Esophagus (tissue), 2 donors: ENCODE data around the gene AKT3. TPM values are rescaled to one million over a fixed set of nuclear protein-coding genes. Genes with fewer than 3 reads are reported as not detected.

Source experiments
- H3K27ac ChIP-seq, 2 donors: one replicate each; pipeline ENCODE4 v1.5.1; 2013; ENCODE audit warnings: low read depth in 2 of 2, mild to moderate bottlenecking in 2 of 2, inconsistent platforms in 1 of 2, low read length in 1 of 2, moderate library complexity in 1 of 2
- H3K27me3 ChIP-seq, 2 donors: one replicate each; pipeline ENCODE4 v1.6.1; 2013; ENCODE audit warnings: low read length in 2 of 2, control low read depth in 1 of 2, mild to moderate bottlenecking in 1 of 2; ENCODE audit not compliant: insufficient read depth in 2 of 2, control insufficient read depth in 1 of 2
- H3K36me3 ChIP-seq, 2 donors: one replicate each; pipeline ENCODE4 v1.6.1; 2013; ENCODE audit warnings: low read length in 1 of 2; ENCODE audit not compliant: control insufficient read depth in 2 of 2, insufficient read depth in 2 of 2
- H3K4me1 ChIP-seq, 2 donors: one replicate each; pipeline ENCODE4 v1.6.1; 2013; ENCODE audit warnings: low read length in 1 of 2; ENCODE audit not compliant: control insufficient read depth in 2 of 2, insufficient read depth in 2 of 2
- H3K4me3 ChIP-seq, 2 donors: one replicate each; pipeline ENCODE4 v1.5.1; 2013; ENCODE audit warnings: low read length in 2 of 2, mild to moderate bottlenecking in 2 of 2, low read depth in 1 of 2, moderate library complexity in 1 of 2
- H3K9me3 ChIP-seq, 2 donors: one replicate each; pipeline ENCODE4 v1.6.1; 2013; ENCODE audit warnings: mild to moderate bottlenecking in 2 of 2, low read depth in 1 of 2, low read length in 1 of 2, moderate library complexity in 1 of 2; ENCODE audit not compliant: control insufficient read depth in 2 of 2, insufficient read depth in 1 of 2
- WGBS, 2 donors: extraction: QIAGEN DNeasy Blood & Tissue Kit; methylation state at CpG; one replicate each; pipeline ENCODE4 v1.1.7; 2013; 5-methylcytosine and 5-hydroxymethylcytosine counted together
- polyA plus RNA-seq, 2 donors: library from polyadenylated mRNA; stranded (reverse); fragments of 200-250 nt; gene quantifications; one replicate each; pipeline ENCODE4 v1.2.3, GENCODE V29; 2013
- donor health status: healthy with polysubstance abuse.
- donor health status: Bipolar disorder and iron deficiency.

Gene AKT3
- polyA plus RNA-seq, 2 donors: 2.1 to 4.4 TPM

DNA sequence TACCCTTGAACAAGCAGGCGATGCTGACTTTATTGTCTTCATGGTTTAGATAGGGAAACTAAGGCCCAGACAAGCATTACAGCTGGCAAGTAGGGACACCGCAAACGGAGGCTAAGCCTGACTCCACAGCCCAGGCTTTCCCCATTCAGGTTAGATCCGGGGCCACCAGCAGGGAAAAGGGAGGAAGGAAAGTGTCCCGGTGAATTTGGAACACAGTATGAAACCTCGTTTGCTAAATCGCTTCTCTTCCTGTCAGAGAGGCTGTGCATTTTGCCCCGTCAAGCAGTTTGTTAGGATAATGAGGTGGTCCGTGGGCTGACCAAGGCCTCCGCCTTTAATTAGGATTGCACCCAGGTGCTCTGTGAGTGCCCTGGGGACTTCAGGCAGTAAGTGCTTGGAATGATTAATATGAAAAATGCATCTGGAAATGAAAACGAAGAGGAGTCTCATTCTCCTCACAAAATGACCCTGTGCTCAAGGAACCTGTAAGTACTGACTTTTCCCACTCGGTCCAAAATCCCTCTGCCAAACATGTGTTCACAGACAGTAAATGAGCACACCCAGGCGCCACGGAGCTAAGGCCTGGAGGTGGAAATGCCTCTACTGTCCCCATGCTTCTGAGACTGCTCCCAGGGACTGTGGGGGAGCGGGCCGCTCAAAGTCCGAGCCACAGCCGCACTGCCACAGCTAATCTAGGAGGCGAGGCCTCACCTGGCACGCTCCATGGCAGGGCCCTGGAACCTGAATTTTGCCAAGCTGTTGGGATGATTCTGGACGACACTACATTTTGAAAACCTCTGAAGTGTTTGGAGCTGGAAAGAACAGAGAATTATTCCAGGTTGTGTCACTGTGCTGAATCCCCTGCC, 360.1 kb downstream of the AKT3 start:
- WGBS, 2 donors: 84 to 89% methylated on average over 21 of the region's 21 CpGs
- Histone ChIP-seq H3K36me3 (peaks cover 0 to 13% of the 10 kb centered on the region in 2 donors), H3K9me3 (no peaks in the 10 kb centered on the region), H3K27ac (no peak overlapping the region), H3K4me1 (no peaks in the 10 kb centered on the region), H3K27me3 (no peaks in the 10 kb centered on the region), H3K4me3 (no peak overlapping the region)

DNA sequence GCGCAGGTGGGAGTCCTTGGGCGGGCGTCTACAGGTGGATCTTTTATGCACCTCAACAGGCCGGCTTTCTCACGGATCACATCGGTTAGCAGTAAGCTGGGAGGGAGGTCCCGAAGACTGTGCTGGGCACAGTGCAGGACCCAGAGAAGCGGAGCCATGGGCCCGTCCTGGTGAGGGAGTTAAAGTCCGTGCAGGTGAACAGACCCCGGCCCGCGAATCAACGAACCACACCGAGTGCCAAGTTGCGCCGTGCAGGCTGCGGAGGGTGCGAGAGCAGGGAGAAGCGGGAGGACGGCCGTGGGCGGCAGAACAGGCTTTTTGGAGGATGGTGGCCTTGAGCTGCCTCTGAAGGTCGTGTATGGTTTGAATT, 360.9 kb downstream of the AKT3 start:
- Histone ChIP-seq H3K27me3 (no peaks in the 10 kb centered on the region), H3K27ac (no peak overlapping the region), H3K4me1 (no peaks in the 10 kb centered on the region), H3K9me3 (no peaks in the 10 kb centered on the region), H3K36me3 (peaks cover 0 to 13% of the 10 kb centered on the region in 2 donors), H3K4me3 (no peak overlapping the region)
- 96% methylated on average over 24 of the region's 24 CpGs for WGBS, 2 donors

DNA sequence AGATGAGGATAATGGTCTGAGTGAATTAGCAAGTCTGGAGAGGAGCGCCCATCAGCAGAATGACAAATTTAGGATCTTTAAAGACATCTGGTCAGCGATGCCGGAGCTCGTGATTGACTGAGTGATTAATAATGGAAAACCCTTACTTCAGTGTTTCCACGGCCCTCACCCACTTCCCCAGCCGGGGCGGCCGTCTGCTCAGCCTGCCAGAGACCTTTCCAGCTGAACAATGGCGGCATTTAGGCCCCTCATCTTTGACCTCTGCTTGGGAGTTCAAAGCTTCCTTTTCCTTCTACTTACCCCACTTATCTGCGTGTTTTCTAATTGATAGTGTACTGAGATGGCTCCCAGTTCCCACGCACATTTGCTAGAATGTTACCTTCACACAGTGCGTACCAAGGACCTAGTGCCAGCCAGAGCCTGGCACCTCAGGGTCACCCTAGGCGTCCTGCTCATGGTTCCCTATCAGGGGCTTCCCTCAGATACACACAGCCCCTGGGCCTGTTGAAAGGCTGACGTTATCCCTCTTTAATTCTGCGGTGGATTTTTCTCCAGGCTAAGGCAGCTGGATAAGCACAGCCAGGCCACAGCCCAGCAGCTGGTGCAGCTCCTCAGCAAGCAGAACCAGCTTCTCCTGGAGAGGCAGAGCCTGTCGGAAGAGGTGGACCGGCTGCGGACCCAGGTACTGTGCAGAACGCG, 361.4 kb downstream of the AKT3 start:
- Histone ChIP-seq H3K4me1 (no peaks in the 10 kb centered on the region), H3K27ac (no peak overlapping the region), H3K27me3 (no peaks in the 10 kb centered on the region), H3K4me3 (no peak overlapping the region), H3K9me3 (no peaks in the 10 kb centered on the region), H3K36me3 (peaks cover 0 to 13% of the 10 kb centered on the region in 2 donors)
- WGBS, 2 donors: 85 to 90% methylated on average over 20 of the region's 20 CpGs

DNA sequence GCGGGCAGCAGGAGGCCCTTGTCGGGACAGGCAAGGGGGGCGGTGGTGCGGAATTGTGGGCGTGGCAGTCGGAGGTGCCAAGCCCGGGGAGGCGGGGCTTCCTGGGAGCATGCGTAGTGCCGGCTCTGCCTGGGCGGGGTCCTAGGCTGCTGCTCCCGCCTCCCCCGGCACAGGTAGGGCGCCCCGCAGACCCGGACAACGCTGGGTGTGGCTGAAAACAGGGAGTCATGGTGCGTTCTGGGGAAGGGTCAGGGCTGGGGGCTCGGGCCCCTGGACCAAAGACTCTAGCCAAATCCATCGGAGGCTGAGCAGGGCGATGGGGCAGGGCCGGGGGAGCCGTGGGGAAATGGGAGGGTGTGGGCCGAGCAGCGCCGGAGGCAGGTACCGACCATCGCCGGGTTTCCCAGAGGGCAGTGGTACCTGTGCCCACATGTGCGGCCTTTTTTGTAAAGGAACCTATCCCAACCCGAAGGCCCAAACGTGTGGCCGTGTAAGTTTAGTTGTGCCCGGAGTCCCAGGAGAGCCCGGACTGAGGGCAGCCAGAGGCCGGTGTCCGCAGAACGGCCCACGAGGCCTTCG, 362.3 kb downstream of the AKT3 start:
- peaks cover 0 to 13% of the 10 kb centered on the region in 2 donors for H3K36me3 ChIP-seq
- WGBS, 2 donors: 83 to 87% methylated on average over 40 of the region's 40 CpGs
- no peaks in the 10 kb centered on the region for H3K9me3 ChIP-seq
- no peak overlapping the region for H3K27ac ChIP-seq
- H3K4me3 ChIP-seq: no peak overlapping the region
- H3K4me1 ChIP-seq: peaks cover 0 to 2% of the 10 kb centered on the region in 2 donors
- no peaks in the 10 kb centered on the region for H3K27me3 ChIP-seq

DNA sequence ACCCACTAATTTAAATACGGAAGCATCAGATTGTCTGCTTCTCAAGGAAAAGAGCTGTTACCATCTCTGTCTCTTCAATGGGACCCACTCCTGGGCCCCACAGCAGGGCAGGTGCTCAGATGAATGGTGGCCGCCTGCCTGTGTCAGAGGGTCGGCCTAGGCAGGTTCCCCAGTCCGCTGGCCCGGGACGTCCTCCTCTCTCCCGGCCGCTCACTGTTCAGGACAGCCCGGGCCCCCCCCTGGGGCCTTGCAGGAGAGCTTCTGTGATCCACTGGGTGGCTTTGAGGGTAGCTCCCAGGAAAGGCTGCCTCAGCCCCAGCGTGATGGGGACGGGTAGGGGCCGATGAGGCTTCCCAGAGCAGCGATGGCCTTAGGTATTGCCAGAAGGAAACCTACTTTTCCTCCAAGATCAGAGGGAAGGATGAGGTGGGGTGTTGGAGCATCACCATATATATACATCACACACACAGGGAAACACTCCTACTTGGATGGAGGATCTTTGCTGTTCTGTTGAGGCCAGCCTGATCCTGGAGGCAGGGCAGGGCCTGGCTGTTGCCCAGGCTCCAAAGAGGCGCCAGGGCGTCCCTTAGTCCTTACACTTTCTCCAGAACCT, 362.9 kb downstream of the AKT3 start:
- peaks cover 0 to 13% of the 10 kb centered on the region in 2 donors for H3K36me3 ChIP-seq
- WGBS, 2 donors: 93 to 95% methylated on average over 15 of the region's 15 CpGs
- no peak overlapping the region for H3K27ac ChIP-seq
- H3K9me3 ChIP-seq: no peaks in the 10 kb centered on the region
- H3K4me1 ChIP-seq: peaks cover 0 to 8% of the 10 kb centered on the region in 2 donors
- H3K27me3 ChIP-seq: no peaks in the 10 kb centered on the region
- no peak overlapping the region for H3K4me3 ChIP-seq

DNA sequence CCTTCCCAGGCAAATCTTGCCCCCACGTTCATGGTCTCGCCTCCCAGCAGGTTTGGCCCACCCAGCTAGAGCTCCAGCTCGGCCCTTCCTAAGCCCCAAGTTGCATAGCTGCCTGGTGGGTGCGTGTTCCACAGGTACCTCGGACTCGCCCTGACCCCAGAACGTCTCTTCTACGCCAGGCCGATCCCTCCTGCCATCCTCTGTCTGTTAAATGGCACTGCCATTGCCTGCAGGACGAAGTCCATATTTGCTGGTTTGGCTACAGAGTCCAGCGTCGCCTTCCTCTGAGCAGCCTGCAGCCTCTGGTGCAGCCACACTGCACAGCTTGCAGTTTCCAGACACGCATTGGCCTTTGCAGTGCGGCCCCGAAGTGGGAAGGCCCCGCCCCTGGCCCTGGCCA, 366.1 kb downstream of the AKT3 start:
- H3K27ac ChIP-seq: no peak overlapping the region
- WGBS, 2 donors: 95 to 97% methylated on average over 16 of the region's 16 CpGs
- H3K36me3 ChIP-seq: peaks cover 0 to 6% of the 10 kb centered on the region in 2 donors
- H3K27me3 ChIP-seq: no peaks in the 10 kb centered on the region
- H3K4me3 ChIP-seq: no peak overlapping the region
- H3K4me1 ChIP-seq: peaks cover 0 to 8% of the 10 kb centered on the region in 2 donors
- no peaks in the 10 kb centered on the region for H3K9me3 ChIP-seq

DNA sequence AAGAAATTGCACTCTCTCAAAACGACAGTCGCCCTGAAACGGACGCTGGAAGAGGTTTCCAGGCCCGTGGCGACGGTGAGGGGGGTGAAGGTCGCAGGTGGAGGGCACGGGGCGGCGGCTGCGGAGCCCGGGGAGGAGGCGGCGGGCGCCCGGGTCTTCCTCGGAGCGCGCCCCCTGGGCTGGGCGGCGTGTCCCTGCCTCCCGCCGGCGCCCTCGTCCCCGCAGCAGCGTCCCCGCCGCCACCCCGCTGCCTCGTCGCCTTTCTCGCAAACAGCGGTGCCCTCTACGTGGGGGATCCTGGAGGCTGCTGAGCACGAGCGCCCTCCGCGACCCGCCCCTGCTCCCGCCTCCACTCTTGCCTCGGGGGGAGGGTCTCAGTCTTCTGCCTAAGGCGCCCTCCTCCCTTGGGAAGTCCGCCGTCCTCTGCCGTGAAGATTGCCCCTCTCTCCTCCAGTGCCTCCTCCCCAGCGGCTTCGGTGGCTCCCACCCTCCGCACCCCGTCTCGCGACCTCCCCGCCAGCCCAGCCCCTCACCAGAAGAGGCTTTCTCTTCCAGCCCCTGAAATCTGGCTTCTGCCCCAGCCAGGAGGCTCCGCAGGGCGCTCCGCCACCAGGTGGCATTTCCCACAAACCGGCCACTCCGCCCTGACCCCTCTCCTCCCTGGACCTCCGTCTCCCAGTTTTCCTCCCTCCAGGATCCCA, 366.8 kb downstream of the AKT3 start:
- H3K9me3 ChIP-seq: no peaks in the 10 kb centered on the region
- WGBS, 2 donors: 31 to 49% methylated on average over 42 to 60 of the region's 60 CpGs
- no peak overlapping the region for H3K27ac ChIP-seq
- H3K36me3 ChIP-seq: peaks cover 0 to 6% of the 10 kb centered on the region in 2 donors
- peaks cover 0 to 8% of the 10 kb centered on the region in 2 donors for H3K4me1 ChIP-seq
- no peak overlapping the region for H3K4me3 ChIP-seq
- no peaks in the 10 kb centered on the region for H3K27me3 ChIP-seq

DNA sequence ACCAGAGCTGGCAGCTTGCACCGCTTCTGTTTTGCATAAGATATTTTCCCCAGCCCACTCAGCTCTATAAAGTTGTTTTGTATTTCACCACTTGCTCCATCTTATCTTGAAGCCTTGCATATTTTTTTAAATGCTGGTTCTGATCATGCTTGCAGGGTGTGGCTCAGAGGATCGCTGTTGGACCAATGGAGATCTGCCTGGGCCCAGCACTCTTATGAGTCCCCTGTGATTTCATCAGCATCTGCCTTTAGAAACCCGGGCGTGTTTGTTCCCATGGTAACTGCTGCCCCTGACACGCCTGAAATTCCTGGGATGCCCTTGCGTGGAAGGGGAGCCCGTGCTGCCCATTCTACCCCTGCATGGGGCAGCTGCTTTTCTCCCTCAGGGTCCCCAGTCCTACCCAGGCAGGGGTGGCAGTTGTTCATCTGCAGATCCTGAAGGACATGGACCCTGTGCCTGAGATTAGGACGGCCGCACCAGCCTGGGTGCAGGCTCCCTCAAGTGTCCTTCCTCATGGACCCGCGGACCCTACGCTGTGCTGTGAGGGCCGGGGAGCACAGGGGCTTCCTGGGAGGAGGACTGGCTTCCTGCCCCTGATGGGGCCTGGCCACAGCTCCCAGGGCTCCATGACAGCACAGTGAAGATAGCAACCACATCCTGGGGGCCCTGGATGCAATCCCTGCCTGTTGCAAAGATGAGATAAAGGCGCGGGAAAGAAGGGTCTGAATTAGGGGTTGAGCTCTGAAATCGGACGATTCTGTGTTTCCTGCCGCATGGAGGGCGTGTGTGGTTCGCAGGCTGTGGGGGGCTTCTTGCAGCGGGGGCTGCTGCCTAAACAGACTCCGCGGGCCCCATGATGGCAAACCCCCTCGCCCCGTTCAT, 367.7 kb downstream of the AKT3 start:
- no peaks in the 10 kb centered on the region for H3K27me3 ChIP-seq
- H3K9me3 ChIP-seq: no peaks in the 10 kb centered on the region
- H3K27ac ChIP-seq: no peak overlapping the region
- peaks cover 0 to 8% of the 10 kb centered on the region in 2 donors for H3K4me1 ChIP-seq
- H3K4me3 ChIP-seq: no peak overlapping the region
- peaks cover 0 to 6% of the 10 kb centered on the region in 2 donors for H3K36me3 ChIP-seq
- WGBS, 2 donors: 49 to 55% methylated on average over 25 of the region's 25 CpGs
